HG03558 (cell line): ENCODE measurements around the gene MGMT.

ENCODE experiments used
- ATAC-seq: cut with Tn5 transposase; IDR thresholded peaks from one replicate; pipeline ENCODE4 v1.9.1; 2021; ENCODE audit warnings: moderate number of reproducible peaks; ENCODE audit not compliant: unreplicated experiment; ENCODE audit errors: extremely low read depth

The MGMT gene

DNA sequence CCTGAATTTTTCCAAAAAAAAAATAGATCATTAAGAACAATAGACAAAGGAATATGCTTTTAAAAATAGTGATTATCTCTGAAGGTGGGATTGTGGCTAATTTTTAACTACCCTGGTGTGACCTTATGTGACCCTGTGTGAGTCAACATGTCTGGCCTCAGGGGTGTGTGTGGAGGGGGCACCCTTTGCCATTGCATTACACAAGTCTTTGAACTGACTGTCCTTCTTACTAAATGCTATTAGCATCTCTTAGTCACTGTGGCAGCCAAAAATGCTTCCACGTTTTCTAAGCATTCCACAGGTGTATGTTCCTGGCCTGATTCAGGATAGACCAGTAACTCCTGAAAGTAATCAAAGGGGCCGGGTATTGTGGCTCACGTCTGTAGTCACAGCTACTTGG lies 175.4 kb downstream of the MGMT start:
- ATAC-seq: no peak

DNA sequence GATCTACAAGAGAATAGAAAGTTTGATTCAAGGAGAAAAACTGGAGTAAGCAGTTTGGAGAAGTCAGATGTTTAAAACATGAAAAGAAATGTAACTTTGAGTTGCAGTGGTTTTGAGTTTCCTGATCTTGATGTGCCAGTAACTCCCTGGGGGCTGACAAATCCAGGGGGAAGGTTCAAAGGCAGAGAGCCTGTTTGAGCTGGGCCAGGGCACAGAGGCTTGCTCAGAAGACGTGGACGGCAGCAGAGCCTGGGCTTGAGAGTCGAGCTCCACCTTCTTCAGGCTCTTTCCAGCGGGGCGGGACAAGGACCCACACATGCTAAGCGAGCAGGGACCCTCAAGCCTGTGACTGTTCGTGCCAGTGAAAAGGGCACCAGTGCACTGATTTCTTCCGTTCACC lies 176.2 kb downstream of the MGMT start:
- ATAC-seq: no peak

GRCh38 chr10:129645487-129645886 lies 178.4 kb downstream of the MGMT start:
- no peak for ATAC-seq

DNA sequence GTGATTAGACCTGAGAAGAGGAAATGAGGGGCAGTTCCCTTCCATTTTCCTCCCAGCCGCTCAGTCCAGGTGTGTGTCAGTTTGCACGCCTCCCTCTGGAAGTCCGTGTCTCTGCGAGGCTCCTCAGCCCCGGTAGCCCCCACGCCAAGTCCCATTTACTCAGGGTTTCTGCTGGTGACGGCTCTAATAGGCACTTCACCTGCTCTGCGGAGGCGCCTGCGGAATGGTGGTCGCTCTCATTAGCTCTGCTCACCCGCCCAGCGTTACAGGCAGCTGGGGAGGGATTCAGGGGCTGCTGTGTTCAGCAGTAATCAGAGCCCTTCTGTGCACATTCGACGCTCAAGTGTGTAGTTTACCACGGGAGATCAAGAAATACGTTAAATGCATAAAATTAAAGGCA lies 179.9 kb downstream of the MGMT start:
- no peak for ATAC-seq

DNA sequence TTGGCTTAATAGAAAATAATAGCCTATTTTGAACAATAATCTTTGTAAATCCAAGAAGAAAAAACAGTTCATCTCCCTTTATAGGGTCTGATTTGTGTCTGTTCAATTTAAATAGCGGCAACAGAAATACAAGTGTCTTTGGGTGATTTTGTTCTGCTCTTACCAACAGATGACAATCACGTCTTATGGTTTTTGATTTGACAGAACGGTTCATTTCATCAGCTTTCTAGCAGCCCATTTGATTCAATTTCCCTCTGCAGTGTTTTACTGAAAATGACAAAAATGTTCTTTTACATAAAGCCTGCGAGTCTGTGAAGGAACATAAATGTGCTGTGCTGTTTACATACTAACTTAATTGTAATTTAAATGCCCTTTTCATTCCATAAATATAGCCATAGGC lies 180.5 kb downstream of the MGMT start:
- ATAC-seq: no peak

GRCh38 chr10:129648856-129649255 lies 181.8 kb downstream of the MGMT start:
- no peak for ATAC-seq

GRCh38 chr10:129652021-129652420 lies 185.0 kb downstream of the MGMT start:
- no peak for ATAC-seq

DNA sequence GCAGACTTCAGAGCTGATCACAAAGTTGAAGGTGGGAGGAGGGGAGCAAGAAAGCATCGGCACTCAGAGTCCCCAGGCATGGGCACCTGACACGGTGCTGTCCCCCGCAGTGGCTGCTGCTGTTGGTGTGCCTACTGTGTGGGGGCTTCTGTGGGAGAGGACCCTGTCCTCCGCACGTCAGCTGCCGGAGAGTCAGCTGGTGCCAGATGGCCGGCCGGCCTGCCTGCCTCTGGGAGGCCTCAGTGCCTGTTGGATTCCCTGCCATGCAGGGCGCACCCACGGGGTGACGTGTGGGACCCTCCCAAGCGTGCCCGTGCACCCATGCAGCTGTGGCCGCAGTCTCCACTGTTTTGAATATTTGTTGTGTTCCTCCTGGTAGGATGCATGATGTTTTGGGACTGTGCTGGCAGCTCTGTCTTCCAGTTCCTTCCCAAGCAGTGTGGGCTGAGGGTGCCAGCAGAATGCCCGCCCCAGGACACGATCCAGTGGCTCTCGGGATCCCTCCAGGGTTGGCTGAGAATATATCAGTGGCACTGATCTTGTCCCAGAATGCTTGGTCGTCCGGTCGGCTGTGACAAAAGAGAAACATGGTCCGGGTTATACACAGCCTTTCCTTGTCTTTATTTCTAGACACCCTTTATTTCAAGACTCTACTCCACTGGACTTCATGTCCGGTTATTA lies 185.6 kb downstream of the MGMT start:
- ATAC-seq: no peak

GRCh38 chr10:129653428-129653827 lies 186.4 kb downstream of the MGMT start:
- no peak for ATAC-seq

DNA sequence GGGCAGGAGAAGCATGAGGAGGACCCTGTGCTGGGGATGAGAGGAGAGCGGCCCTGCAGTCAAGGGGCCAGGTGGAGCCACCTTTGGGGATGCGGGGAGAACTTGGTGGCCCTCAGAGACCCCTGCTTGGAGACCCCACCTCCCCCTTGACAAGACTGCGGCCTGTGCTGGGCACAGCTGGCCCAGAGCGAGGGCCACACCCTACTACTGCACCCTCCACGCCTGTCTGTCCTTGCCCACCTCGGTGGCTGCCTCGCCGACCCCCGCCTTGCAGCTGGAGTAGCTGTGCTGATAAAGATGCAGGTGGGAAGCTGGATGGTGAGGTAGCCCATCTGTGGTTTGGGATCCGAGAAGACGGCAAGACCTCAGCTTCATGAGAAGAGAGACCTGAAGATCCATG lies 186.8 kb downstream of the MGMT start:
- no peak for ATAC-seq

DNA sequence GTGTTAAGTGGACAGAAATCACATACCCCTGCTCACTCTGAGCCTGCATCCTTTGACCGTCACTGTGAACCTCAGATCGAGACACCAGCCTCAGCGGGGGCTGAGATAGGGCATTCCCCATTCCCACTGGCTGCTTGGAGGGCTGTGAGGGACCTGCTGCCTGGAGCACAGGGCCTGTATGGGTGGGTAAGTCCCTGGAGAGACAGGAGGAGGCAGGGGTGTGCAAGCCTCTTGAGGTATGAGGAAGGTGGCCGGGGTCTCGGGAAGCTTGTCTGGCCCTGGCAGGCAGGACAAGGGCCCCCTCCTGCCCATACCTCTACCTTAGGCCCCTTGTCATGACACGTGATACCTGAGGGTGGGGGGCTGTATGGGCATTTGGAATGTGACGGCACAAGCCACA lies 187.4 kb downstream of the MGMT start:
- ATAC-seq: no peak

DNA sequence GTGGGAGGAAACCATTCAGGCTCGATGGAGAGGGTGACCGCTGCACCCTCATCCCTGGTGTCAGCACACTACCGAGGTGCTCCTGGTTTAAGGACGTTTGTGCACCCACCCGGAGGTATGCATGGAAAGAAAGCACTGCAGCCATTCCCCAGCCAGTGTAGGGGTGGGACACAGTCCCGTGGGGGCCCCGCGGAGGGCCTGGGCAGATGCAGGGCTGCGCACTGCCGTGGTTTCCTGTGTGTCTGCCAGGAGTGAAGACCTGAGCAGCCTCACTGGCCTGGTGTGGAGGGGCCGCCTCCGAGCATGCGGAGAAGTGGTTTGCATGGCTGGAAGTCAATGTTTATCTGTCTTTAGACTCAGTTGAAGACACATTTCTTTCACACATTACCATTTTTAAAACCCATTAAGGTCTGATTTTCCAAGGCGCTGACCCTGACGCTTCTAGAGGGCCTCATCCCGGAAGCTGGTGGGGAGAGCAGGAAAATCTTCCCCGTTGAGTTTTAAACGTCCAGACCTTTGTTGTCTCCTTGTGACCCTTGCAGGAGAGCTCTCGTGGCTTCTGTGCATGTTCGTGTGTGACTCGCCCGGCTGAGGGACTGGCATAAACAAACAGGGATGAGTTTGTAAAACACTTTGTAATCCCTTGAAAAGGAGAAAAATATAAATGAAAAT lies 188.1 kb downstream of the MGMT start:
- no peak for ATAC-seq

GRCh38 chr10:129655679-129656031 lies 188.6 kb downstream of the MGMT start:
- no peak for ATAC-seq

DNA sequence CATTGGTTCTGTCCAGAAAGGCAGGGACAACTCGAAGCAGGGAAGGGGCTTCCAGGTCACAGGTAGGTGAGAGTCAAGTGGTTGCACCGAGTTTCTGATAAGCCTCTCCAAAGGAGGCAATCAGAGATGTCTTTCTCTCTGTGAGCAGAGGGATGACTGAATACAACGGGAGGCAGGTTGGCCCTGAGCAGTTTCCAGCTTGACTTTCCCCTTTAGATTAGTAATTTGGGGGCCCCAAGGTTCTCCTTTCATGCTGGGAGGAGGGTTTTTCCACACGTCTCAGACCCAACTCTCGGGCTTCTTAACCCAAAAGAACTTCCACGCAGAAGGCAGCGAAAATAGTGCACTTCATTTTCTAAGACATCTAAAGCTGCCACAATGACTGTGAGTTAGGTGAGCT lies 189.6 kb downstream of the MGMT start:
- no peak for ATAC-seq

- no peak for ATAC-seq
Measured at GRCh38 chr10:129657297-129658017, 190.4 kb downstream of the MGMT start.

DNA sequence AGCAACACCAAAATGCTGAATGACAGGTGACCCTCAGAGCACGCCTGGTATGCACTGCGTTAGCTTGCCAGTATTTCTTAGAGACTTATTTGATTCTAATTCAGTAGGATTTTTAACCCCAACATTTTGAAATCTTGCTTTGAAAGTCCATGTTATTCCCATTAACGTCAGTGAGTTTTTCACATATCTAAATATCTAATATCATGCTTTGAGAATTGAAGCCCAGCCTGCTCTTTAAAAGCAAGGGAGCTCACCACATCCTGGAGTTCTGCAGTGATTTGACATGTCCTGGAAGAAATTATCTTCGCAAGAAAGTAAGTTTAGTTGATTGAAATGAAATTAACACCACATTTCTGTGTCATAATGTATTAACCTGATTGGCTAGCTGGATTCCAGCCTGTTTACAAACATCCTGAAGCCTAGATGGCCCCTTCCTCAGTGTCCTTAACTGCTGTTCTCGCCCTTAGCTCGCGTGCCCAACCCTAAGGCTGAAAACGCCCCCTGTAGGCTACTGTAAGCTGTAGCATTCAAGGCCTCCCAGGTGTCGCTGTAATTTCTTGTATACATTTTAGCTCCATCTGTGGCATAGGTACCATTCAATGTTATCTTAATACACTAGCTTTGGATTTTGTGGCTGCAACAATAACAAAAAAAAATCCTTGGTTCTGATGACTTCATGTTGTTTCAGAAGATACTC lies 191.5 kb downstream of the MGMT start:
- no peak for ATAC-seq

DNA sequence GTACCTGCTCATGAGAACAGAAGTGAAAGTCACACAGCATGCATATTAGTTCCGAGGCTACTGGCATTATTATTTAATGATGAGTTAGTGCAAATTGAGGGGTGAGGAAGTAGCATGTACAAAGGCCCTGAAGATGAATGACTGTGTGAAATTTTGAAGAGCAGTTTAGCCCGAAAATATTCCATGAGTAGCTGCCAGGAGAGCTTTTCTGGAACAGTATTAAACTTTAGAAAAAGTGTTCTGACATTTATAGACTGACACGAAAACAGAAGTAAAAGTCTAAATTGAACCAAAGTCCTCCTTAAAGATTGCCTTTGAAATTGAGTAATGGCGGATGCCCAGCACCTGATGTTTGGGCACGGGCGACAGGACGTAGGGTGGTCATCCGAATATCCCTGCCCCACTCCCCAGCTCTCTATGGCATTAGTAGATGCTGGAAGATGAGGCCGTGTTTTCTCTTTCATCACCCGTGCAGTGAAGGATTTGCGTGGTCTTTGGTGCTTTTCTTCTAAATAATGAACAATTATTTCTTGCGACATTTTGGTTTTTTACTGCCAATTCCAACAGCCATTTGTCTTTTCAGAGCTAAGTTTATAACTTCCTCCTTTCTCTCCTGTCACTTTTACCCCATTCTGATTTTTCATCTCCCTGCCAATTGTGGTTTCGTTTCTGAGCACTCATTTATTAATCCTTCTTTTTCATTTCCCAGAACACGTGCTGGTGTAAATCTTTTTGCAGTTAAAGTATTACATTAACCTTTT lies 192.6 kb downstream of the MGMT start:
- ATAC-seq: no peak

DNA sequence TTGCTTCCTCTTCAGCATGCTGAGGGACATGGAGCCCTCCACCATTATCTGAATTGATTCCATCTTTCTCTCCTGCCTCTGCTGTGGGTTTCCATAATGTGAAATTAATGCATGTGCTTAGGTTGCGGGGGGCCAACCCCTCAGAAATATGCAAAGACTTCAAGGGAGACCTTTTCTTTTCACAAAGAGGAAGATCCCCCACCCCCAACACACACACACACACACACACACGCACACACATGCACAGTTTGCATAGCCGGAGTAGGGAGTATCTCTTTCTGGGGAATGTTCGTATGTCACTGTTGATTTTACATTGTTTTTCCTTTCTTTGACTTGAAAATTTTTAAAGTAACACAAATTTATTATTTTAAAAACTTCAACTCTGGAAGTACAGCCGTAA lies 193.5 kb downstream of the MGMT start:
- ATAC-seq: no peak

- ATAC-seq: no peak
Measured at GRCh38 chr10:129662426-129662825, 195.4 kb downstream of the MGMT start.

DNA sequence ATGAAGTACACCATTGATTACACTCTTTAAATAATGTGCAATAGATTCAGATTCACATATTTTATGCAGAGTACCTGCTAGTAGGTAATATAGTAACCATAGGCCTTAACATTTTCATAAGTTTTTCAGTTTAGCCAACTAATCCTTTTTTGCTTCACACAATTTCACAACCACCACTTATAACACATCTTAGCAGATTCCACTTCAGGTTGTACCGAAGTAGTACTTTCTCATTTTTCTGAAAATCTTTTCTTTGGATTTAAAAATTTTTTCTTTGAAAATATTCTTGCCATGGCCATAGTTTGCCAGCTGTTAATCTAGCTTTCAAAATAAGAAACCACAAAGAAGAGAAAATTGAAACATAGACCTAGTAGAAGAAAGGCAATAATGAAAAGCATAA lies 203.1 kb downstream of the MGMT start:
- ATAC-seq: no peak
